H1 (cell line): Measurements from ENCODE around the gene APBB3. TPM values are rescaled to one million over a fixed set of nuclear protein-coding genes. Genes with fewer than 3 reads are reported as not detected.

Experiments used
- CTCF ChIA-PET: fragments of 300-600 bp; sonication (Branson Sonifier 250); formaldehyde crosslinking; loops from one replicate; lab custom pipeline; 2021; ENCODE audit not compliant: partially characterized antibody; lab: Charles Lee
- POLR2A ChIA-PET: fragments of 300-600 bp; sonication (Branson Sonifier 250); formaldehyde crosslinking; loops from one replicate; lab custom pipeline; 2021; ENCODE audit warnings: inconsistent platforms; ENCODE audit not compliant: partially characterized antibody; lab: Charles Lee
- DNase-seq, 2 experiments: peaks; one replicate each; pipeline versions ENCODE4 v3.0.0 to v3.0.0-alpha.2; 2010 to 2022; ENCODE audit warnings: low spot score in 2 of 2, low read depth in 1 of 2, mixed read lengths in 1 of 2
- FAIRE-seq: peaks from 2 replicates; lab custom pipeline; 2011; peaks lifted over from hg19 to GRCh38; lab: Jason Lieb, UNC
- H2AFZ ChIP-seq: 2 replicates; pipeline ENCODE4 v1.8.1; 2012; ENCODE audit warnings: low read length, inconsistent platforms
- H2AK5ac ChIP-seq: 2 replicates; pipeline ENCODE4 v1.6.1; 2013; ENCODE audit warnings: low read depth, low read length
- H2BK120ac ChIP-seq: replicated peaks from 2 replicates; pipeline ENCODE3; 2013; ENCODE audit warnings: low read depth, low read length, inconsistent platforms
- H2BK12ac ChIP-seq: 2 replicates; pipeline ENCODE4 v1.6.1; 2013; ENCODE audit warnings: low read depth, low read length
- H2BK15ac ChIP-seq: 2 replicates; pipeline ENCODE4 v1.6.1; 2013; ENCODE audit warnings: low read length
- H2BK20ac ChIP-seq: 2 replicates; pipeline ENCODE4 v1.6.1; 2013; ENCODE audit warnings: low read length
- H2BK5ac ChIP-seq: 2 replicates; pipeline ENCODE4 v1.6.1; 2013; ENCODE audit warnings: low read depth, low read length
- H3K14ac ChIP-seq: 2 replicates; pipeline ENCODE4 v1.6.1; 2013; ENCODE audit warnings: inconsistent platforms; ENCODE audit not compliant: insufficient read length
- H3K18ac ChIP-seq: 2 replicates; pipeline ENCODE4 v1.6.1; 2013; ENCODE audit warnings: low read length; ENCODE audit errors: extremely low read depth
- H3K23ac ChIP-seq: 2 replicates; pipeline ENCODE4 v1.6.1; 2013; ENCODE audit warnings: inconsistent platforms; ENCODE audit not compliant: insufficient read length
- H3K23me2 ChIP-seq: 2 replicates; pipeline ENCODE4 v1.6.1; 2013; ENCODE audit warnings: low read depth, low read length
- H3K27ac ChIP-seq: 2 replicates; pipeline ENCODE4 v1.6.1; 2011; ENCODE audit warnings: low read depth, low read length, inconsistent platforms
- H3K27me3 ChIP-seq, 4 experiments: replicated peaks in 1 of 4; 1 replicate in 1 of 4; 2 replicates in 3 of 4; pipeline versions ENCODE4 v1.6.1 to v1.8.1; 2011 to 2013; ENCODE audit warnings: low read length in 3 of 4, mild to moderate bottlenecking in 3 of 4, inconsistent platforms in 2 of 4, mixed read lengths in 2 of 4, moderate library complexity in 1 of 4; ENCODE audit not compliant: control insufficient read depth in 3 of 4, insufficient read depth in 3 of 4; ENCODE audit errors: extremely low read depth in 1 of 4
- H3K36me3 ChIP-seq, 4 experiments: 2 replicates each; pipeline versions ENCODE4 v1.6.1 to v1.8.1; 2011 to 2013; ENCODE audit warnings: mild to moderate bottlenecking in 4 of 4, low read length in 3 of 4, moderate library complexity in 2 of 4, control low read depth in 1 of 4, inconsistent platforms in 1 of 4; ENCODE audit not compliant: insufficient read depth in 4 of 4, control insufficient read depth in 2 of 4
- H3K4ac ChIP-seq: replicated peaks from 2 replicates; pipeline ENCODE3; 2013; ENCODE audit warnings: low read length, low read depth, mixed read lengths, inconsistent platforms; ENCODE audit not compliant: insufficient read length
- H3K4me1 ChIP-seq, 4 experiments: replicated peaks in 1 of 4; 1 replicate in 1 of 4; 2 replicates in 3 of 4; pipeline versions ENCODE4 v1.6.1 to v1.8.1; 2011 to 2013; ENCODE audit warnings: low read length in 3 of 4, inconsistent platforms in 2 of 4, mixed read lengths in 1 of 4; ENCODE audit not compliant: insufficient read depth in 4 of 4, control insufficient read depth in 3 of 4
- H3K4me2 ChIP-seq, 2 experiments: 2 replicates each; pipeline versions ENCODE4 v1.6.1 to v1.8.1; 2011 to 2013; ENCODE audit warnings: low read depth in 2 of 2, low read length in 2 of 2, control low read depth in 1 of 2, inconsistent platforms in 1 of 2, mild to moderate bottlenecking in 1 of 2; ENCODE audit not compliant: insufficient read depth in 1 of 2
- H3K4me3 ChIP-seq, 4 experiments: fragments of 200-600, 300-600 bp in 1 of 4; sonication (generic), shearing (Covaris generic), sonication (Bioruptor Twin) in 1 of 4; 2 replicates each; pipeline versions ENCODE4 v1.5.1 to v1.8.1; 2011 to 2016; ENCODE audit warnings: low read length in 4 of 4, low read depth in 3 of 4, control low read depth in 2 of 4, inconsistent platforms in 2 of 4, mild to moderate bottlenecking in 2 of 4, mixed read lengths in 1 of 4, moderate library complexity in 1 of 4; ENCODE audit not compliant: insufficient read depth in 2 of 4; ENCODE audit errors: extremely low read depth in 1 of 4
- H3K56ac ChIP-seq: replicated peaks from 2 replicates; pipeline ENCODE3; 2013; ENCODE audit warnings: low read depth, mild to moderate bottlenecking, mixed read lengths, low read length, inconsistent platforms; ENCODE audit not compliant: insufficient read length
- H3K79me1 ChIP-seq: 2 replicates; pipeline ENCODE4 v1.6.1; 2013; ENCODE audit warnings: low read depth, low read length, control low read depth
- H3K79me2 ChIP-seq, 2 experiments: 2 replicates each; pipeline versions ENCODE4 v1.6.1 to v1.8.1; 2012 to 2013; ENCODE audit warnings: low read length in 2 of 2, mild to moderate bottlenecking in 2 of 2, inconsistent platforms in 1 of 2; ENCODE audit not compliant: insufficient read depth in 2 of 2, control insufficient read depth in 1 of 2
- H3K9ac ChIP-seq, 4 experiments: replicated peaks in 1 of 4; 1 replicate in 1 of 4; 2 replicates in 3 of 4; pipeline versions ENCODE4 v1.6.1 to v1.8.1; 2011 to 2013; ENCODE audit warnings: low read depth in 3 of 4, low read length in 3 of 4, control low read depth in 2 of 4, mild to moderate bottlenecking in 2 of 4, moderate library complexity in 2 of 4, inconsistent platforms in 1 of 4; ENCODE audit errors: extremely low read depth in 1 of 4
- H3K9me3 ChIP-seq, 2 experiments: 2 replicates each; pipeline versions ENCODE4 v1.6.1 to v1.8.1; 2012 to 2013; ENCODE audit warnings: mild to moderate bottlenecking in 2 of 2, moderate library complexity in 2 of 2, control low read depth in 1 of 2, inconsistent platforms in 1 of 2, low read depth in 1 of 2, low read length in 1 of 2, mixed read lengths in 1 of 2; ENCODE audit not compliant: insufficient read depth in 2 of 2
- H4K20me1 ChIP-seq, 2 experiments: replicated peaks in 1 of 2; 2 replicates each; pipeline versions ENCODE3 to v1.8.1; 2011 to 2013; ENCODE audit warnings: inconsistent platforms in 2 of 2, low read length in 2 of 2, mild to moderate bottlenecking in 1 of 2; ENCODE audit not compliant: insufficient read depth in 2 of 2, control insufficient read depth in 1 of 2
- H4K5ac ChIP-seq: 2 replicates; pipeline ENCODE4 v1.6.1; 2013; ENCODE audit warnings: low read length, low read depth, mixed read lengths, inconsistent platforms; ENCODE audit not compliant: insufficient read length
- H4K8ac ChIP-seq: 2 replicates; pipeline ENCODE4 v1.8.0; 2013; ENCODE audit warnings: mild to moderate bottlenecking, moderate library complexity, low read length, inconsistent platforms; ENCODE audit not compliant: insufficient read depth; ENCODE audit errors: extremely low read depth
- H4K91ac ChIP-seq: replicated peaks from 2 replicates; pipeline ENCODE3; 2013; ENCODE audit warnings: low read length, mixed read lengths, inconsistent platforms; ENCODE audit not compliant: insufficient read length
- BRCA1 ChIP-seq: IDR thresholded peaks from 2 replicates; pipeline ENCODE4 v1.6.1; 2012; ENCODE audit warnings: low read depth, low read length, improper control_type of control experiment
- EZH2 ChIP-seq: fragments of 200-600 bp; sonication (generic); IDR thresholded peaks from 2 replicates; pipeline ENCODE4 v1.7.1; 2012; ENCODE audit warnings: low read depth, mild to moderate bottlenecking, moderate library complexity, low read length, inconsistent platforms; ENCODE audit not compliant: severe bottlenecking
- JUN ChIP-seq: IDR thresholded peaks from 2 replicates; pipeline ENCODE4 v1.6.1; 2011; ENCODE audit warnings: low read depth, mild to moderate bottlenecking, improper control_type of control experiment, low read length
- JUND ChIP-seq: IDR thresholded peaks from 2 replicates; pipeline ENCODE4 v1.6.1; 2011; ENCODE audit warnings: mild to moderate bottlenecking, improper control_type of control experiment, low read length
- KDM1A ChIP-seq: fragments of 200-600, 300-600 bp; sonication (generic); IDR thresholded peaks from 2 replicates; pipeline ENCODE4 v1.7.1; 2016; ENCODE audit warnings: mild to moderate bottlenecking, low read length, borderline replicate concordance
- KDM5A ChIP-seq: fragments of 200-600 bp; IDR thresholded peaks from 2 replicates; pipeline ENCODE4 v1.7.1; 2012; ENCODE audit warnings: mild to moderate bottlenecking, low read length, inconsistent platforms, mixed read lengths
- MAFK ChIP-seq: IDR thresholded peaks from 2 replicates; pipeline ENCODE4 v1.6.1; 2012; ENCODE audit warnings: low read depth, mild to moderate bottlenecking, improper control_type of control experiment, low read length
- POLR2A ChIP-seq, 2 experiments: IDR thresholded peaks; 1 replicate in 1 of 2; 2 replicates in 1 of 2; pipeline ENCODE4 v1.6.1; 2011; ENCODE audit warnings: low read depth in 2 of 2, low read length in 2 of 2, mild to moderate bottlenecking in 2 of 2; ENCODE audit errors: control extremely low read depth in 1 of 2
- POLR2AphosphoS5 ChIP-seq: IDR thresholded peaks from 2 replicates; pipeline ENCODE4 v1.6.1; 2011; ENCODE audit warnings: low read depth, low read length
- RBBP5 ChIP-seq: IDR thresholded peaks from 2 replicates; pipeline ENCODE4 v1.7.1; 2012; ENCODE audit warnings: low read depth, mild to moderate bottlenecking, inconsistent platforms, low read length, moderate library complexity, borderline replicate concordance
- SUZ12 ChIP-seq: fragments of 200-600 bp; sonication (generic); IDR thresholded peaks from 2 replicates; pipeline ENCODE4 v1.6.1; 2012; ENCODE audit warnings: mild to moderate bottlenecking, inconsistent platforms, low read length, moderate library complexity, mixed read lengths
- TAF1 ChIP-seq: IDR thresholded peaks from 2 replicates; pipeline ENCODE4 v1.6.1; 2011; ENCODE audit warnings: mild to moderate bottlenecking, low read depth, low read length
- WGBS, 2 experiments: shearing (Covaris generic) in 1 of 2; methylation state at CpG; one replicate each; pipeline versions ENCODE4 v1.1.6 to v1.1.7; 2013 to 2015; ENCODE audit warnings: low lambda C conversion rate in 2 of 2, mixed read lengths in 2 of 2, inconsistent platforms in 1 of 2, low coverage in 1 of 2, missing lambda C conversion rate in 1 of 2; ENCODE audit not compliant: insufficient replicate concordance in 2 of 2, insufficient coverage in 1 of 2, insufficient read length in 1 of 2; ENCODE audit errors: extremely low coverage in 1 of 2, missing lambda C conversion rate in 1 of 2; 5-methylcytosine and 5-hydroxymethylcytosine counted together
- polyA plus RNA-seq, 7 experiments: library from polyadenylated mRNA; depleted of rRNA in 3 of 7; stranded (reverse) in 5 of 7; unstranded in 2 of 7; fragments of >200 nt in 5 of 7; fragments of 200-250 nt in 2 of 7; gene quantifications; 1 replicate in 5 of 7; 2 replicates in 1 of 7; 4 replicates in 1 of 7; pipeline versions ENCODE4 v1.2.1 to v1.2.3, GENCODE V29; 2011 to 2013; ENCODE audit warnings: missing spikeins in 2 of 7, mixed read lengths in 2 of 7
- total RNA-seq: library from RNA; stranded (reverse); fragmentation: NEBNext Ultra II Directional; extraction: Animal tissue kit (Norgen Biotek cat#: 25700); gene quantifications from 2 replicates; pipeline ENCODE4 v1.2.1, GENCODE V29; 2021
- TF ChIP-seq, protein P1 (sequence below): IDR thresholded peaks from 2 replicates; pipeline ENCODE4 v1.6.1; 2012; ENCODE audit warnings: inconsistent platforms
- TF ChIP-seq, protein P2 (sequence below): IDR thresholded peaks from 2 replicates; pipeline ENCODE4 v1.6.1; 2011; ENCODE audit warnings: low read depth, mild to moderate bottlenecking, low read length; ENCODE audit not compliant: insufficient read depth

Gene APBB3
- total and polyA plus RNA-seq, 2 of the 8 experiments (the other 6 are each of a cell fraction or from before 2014, with no cell fraction given) = 16.0 to 21.9 TPM

DNA sequence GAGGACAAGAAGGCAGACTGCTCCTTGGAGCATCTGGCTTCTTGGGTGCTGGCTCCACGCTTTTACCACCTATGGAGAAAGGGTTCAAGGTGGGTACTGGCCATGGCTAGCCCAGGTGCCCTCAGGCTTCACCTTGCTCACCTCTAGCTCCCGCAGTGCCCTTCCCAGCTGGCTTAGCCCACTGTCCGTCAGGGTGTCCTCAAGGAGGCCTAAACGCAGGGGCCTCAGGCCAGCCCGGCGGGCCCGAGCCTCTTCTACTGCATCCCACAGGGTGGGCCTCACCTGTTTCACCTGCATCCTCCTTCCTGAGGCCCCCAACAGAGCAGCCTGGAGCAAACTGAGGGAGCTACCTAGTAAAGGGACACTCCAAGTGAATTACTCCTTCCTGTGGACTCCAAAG is 9.3 kb upstream of the APBB3 start:
- Histone ChIP-seq H3K56ac (no peak overlapping the region), H3K27ac (no peak overlapping the region), H2BK120ac (no peak overlapping the region), H3K36me3 (no peaks in the 10 kb centered on the region), H3K4me3 (no peak overlapping the region), H2BK12ac (no peak overlapping the region), H3K9ac (no peak overlapping the region), H3K4me2 (no peak overlapping the region), H2AFZ (no peak overlapping the region), H4K91ac (no peak overlapping the region), H2BK20ac (no peak overlapping the region), H4K5ac (no peak overlapping the region), H3K14ac (no peak overlapping the region), H2BK5ac (no peak overlapping the region), H2AK5ac (no peak overlapping the region), H4K20me1 (no peaks in the 10 kb centered on the region), H3K18ac (no peak overlapping the region), H3K4ac (no peak overlapping the region), H3K23ac (no peak overlapping the region), H3K79me1 (no peaks in the 10 kb centered on the region), H3K79me2 (no peaks in the 10 kb centered on the region), H4K8ac (no peak overlapping the region), H2BK15ac (no peak overlapping the region), H3K23me2 (no peaks in the 10 kb centered on the region), H3K4me1 (no peaks in the 10 kb centered on the region), H3K27me3 (no peaks in the 10 kb centered on the region), H3K9me3 (no peaks in the 10 kb centered on the region)
- DNase-seq (no peak), FAIRE-seq (no peak)
- WGBS, 2 experiments = 83% methylated on average over 7 of the region's 7 CpGs; no CpG with 5 or more reads in 1 of the 2 experiments
- POLR2A ChIA-PET = interaction anchor here (1.0 to 10.0 kb wide), 3 partner anchors 21 to 74 kb away, joined by 3 to 94 read pairs (median 4); partner anchors contain the start of genes EIF4EBP3, IK and NDUFA2
- CTCF ChIA-PET = interaction anchor here (0.7 to 1.5 kb wide), 7 partner anchors 16 to 73 kb away, joined by 3 to 6 read pairs (median 3); partner anchors contain the start of genes IK and NDUFA2
- TF ChIP-seq JUND = no peak
- no peak for TF ChIP-seq RBBP5
- TF ChIP-seq POLR2AphosphoS5 = no peak
- TF ChIP-seq, protein P1, sequence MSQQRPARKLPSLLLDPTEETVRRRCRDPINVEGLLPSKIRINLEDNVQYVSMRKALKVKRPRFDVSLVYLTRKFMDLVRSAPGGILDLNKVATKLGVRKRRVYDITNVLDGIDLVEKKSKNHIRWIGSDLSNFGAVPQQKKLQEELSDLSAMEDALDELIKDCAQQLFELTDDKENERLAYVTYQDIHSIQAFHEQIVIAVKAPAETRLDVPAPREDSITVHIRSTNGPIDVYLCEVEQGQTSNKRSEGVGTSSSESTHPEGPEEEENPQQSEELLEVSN = no peak
- no peak for TF ChIP-seq POLR2A (IDR thresholded peaks at IDR 0.05; ENCODE audit: control extremely low read depth in 1 of 2, low read depth in 2 of 2, low read length in 2 of 2)
- TF ChIP-seq EZH2 = no peak
- TF ChIP-seq KDM1A = no peak
- TF ChIP-seq BRCA1 = no peak
- TF ChIP-seq TAF1 = no peak
- TF ChIP-seq, protein P2, sequence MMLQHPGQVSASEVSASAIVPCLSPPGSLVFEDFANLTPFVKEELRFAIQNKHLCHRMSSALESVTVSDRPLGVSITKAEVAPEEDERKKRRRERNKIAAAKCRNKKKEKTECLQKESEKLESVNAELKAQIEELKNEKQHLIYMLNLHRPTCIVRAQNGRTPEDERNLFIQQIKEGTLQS = no peak
- no peak for TF ChIP-seq JUN
- no peak for TF ChIP-seq KDM5A
- TF ChIP-seq MAFK = no peak
- no peak for TF ChIP-seq SUZ12
